ENCODE measurements around the gene FCSK.

DNA sequence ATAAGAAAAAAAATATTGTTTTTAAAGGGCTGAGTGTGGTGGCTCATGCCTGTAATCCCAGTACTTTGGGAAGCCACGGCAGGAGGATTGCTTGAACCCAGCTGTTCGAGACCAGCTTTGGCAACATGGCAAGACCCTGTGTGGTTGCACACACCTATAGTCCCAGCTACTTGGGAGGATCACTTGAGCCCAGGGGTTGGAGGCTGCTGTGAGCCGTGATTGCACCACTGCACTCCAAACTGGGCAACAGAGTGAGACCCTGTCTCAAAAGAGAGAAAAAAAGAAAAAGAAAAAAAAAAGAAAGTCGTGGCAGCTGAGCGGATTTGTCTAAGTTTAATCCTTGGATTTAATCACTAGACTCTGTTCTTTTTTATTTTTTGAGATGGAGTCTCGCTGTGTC is 6.3 kb upstream of the FCSK start:
- TF ChIP-seq, protein P1, sequence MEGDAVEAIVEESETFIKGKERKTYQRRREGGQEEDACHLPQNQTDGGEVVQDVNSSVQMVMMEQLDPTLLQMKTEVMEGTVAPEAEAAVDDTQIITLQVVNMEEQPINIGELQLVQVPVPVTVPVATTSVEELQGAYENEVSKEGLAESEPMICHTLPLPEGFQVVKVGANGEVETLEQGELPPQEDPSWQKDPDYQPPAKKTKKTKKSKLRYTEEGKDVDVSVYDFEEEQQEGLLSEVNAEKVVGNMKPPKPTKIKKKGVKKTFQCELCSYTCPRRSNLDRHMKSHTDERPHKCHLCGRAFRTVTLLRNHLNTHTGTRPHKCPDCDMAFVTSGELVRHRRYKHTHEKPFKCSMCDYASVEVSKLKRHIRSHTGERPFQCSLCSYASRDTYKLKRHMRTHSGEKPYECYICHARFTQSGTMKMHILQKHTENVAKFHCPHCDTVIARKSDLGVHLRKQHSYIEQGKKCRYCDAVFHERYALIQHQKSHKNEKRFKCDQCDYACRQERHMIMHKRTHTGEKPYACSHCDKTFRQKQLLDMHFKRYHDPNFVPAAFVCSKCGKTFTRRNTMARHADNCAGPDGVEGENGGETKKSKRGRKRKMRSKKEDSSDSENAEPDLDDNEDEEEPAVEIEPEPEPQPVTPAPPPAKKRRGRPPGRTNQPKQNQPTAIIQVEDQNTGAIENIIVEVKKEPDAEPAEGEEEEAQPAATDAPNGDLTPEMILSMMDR (IDR thresholded peaks at IDR 0.05) = no peak
- no peak for TF ChIP-seq POLR2A (IDR thresholded peaks at IDR 0.05)
